Measurements from ENCODE around the gene RPL9.
"Not testable (repeated sequence)": the region's sequence is repeated elsewhere in the genome, so short reads cannot be mapped to it uniquely, and the experiment has no call there.

RPL9 gene

GRCh38 chr4:39480251-39480650, 21.5 kb upstream of the RPL9 start:
- Mint-ChIP-seq H3K36me3 (ENCODE audit: low read depth) (peaks cover 4% of the 10 kb centered on the region), H3K4me1 (ENCODE audit: low read depth) (no peaks in the 10 kb centered on the region), H3K27me3 (ENCODE audit: low read depth) (no peaks in the 10 kb centered on the region), H3K4me3 (no peak overlapping the region), H3K9me3 (peaks cover 3% of the 10 kb centered on the region), H3K27ac (no peak overlapping the region)

- H3K4me3 Mint-ChIP-seq, result no peak overlapping the region
- no peaks in the 10 kb centered on the region for H3K27me3 Mint-ChIP-seq (ENCODE audit: low read depth)
- no peaks in the 10 kb centered on the region for H3K9me3 Mint-ChIP-seq
- no peaks in the 10 kb centered on the region for H3K4me1 Mint-ChIP-seq (ENCODE audit: low read depth)
- H3K36me3 Mint-ChIP-seq (ENCODE audit: low read depth), result peaks cover 4% of the 10 kb centered on the region
- H3K27ac Mint-ChIP-seq, result no peak overlapping the region
Observed at GRCh38 chr4:39476187-39476895, 17.6 kb upstream of the RPL9 start.

GRCh38 chr4:39472396-39472795, 13.7 kb upstream of the RPL9 start:
- Mint-ChIP-seq H3K4me1 (ENCODE audit: low read depth) (peaks cover 3% of the 10 kb centered on the region), H3K27ac (no peak overlapping the region), H3K36me3 (ENCODE audit: low read depth) (peaks cover 4% of the 10 kb centered on the region), H3K27me3 (ENCODE audit: low read depth) (no peaks in the 10 kb centered on the region), H3K4me3 (no peak overlapping the region), H3K9me3 (no peaks in the 10 kb centered on the region)

GRCh38 chr4:39470402-39470801, 11.7 kb upstream of the RPL9 start:
- no peak overlapping the region for H3K4me3 Mint-ChIP-seq
- H3K4me1 Mint-ChIP-seq (ENCODE audit: low read depth), result peaks cover 3% of the 10 kb centered on the region
- no peak overlapping the region for H3K27ac Mint-ChIP-seq
- peaks cover 3% of the 10 kb centered on the region for H3K36me3 Mint-ChIP-seq (ENCODE audit: low read depth)
- no peaks in the 10 kb centered on the region for H3K9me3 Mint-ChIP-seq
- no peaks in the 10 kb centered on the region for H3K27me3 Mint-ChIP-seq (ENCODE audit: low read depth)

GRCh38 chr4:39469429-39470077, 10.8 kb upstream of the RPL9 start:
- no peaks in the 10 kb centered on the region for H3K9me3 Mint-ChIP-seq
- H3K36me3 Mint-ChIP-seq (ENCODE audit: low read depth), result peaks cover 8% of the 10 kb centered on the region
- peaks cover 8% of the 10 kb centered on the region for H3K4me1 Mint-ChIP-seq (ENCODE audit: low read depth)
- H3K27me3 Mint-ChIP-seq (ENCODE audit: low read depth), result no peaks in the 10 kb centered on the region
- no peak overlapping the region for H3K27ac Mint-ChIP-seq
- H3K4me3 Mint-ChIP-seq, result no peak overlapping the region

- Mint-ChIP-seq H3K9me3 (no peaks in the 10 kb centered on the region), H3K27ac (no peak overlapping the region), H3K27me3 (ENCODE audit: low read depth) (no peaks in the 10 kb centered on the region), H3K4me3 (no peak overlapping the region), H3K36me3 (ENCODE audit: low read depth) (peaks cover 13% of the 10 kb centered on the region), H3K4me1 (ENCODE audit: low read depth) (peaks cover 8% of the 10 kb centered on the region)
Observed at GRCh38 chr4:39467464-39467863, 8.7 kb upstream of the RPL9 start.

- Mint-ChIP-seq H3K4me1 (ENCODE audit: low read depth) (peaks cover 8% of the 10 kb centered on the region), H3K9me3 (no peaks in the 10 kb centered on the region), H3K27ac (no peak overlapping the region), H3K27me3 (ENCODE audit: low read depth) (no peaks in the 10 kb centered on the region), H3K36me3 (ENCODE audit: low read depth) (peaks cover 13% of the 10 kb centered on the region), H3K4me3 (no peak overlapping the region)
Observed at GRCh38 chr4:39466747-39467146, 8.0 kb upstream of the RPL9 start.

- Mint-ChIP-seq H3K4me3 (no peak overlapping the region), H3K27me3 (ENCODE audit: low read depth) (no peaks in the 10 kb centered on the region), H3K36me3 (ENCODE audit: low read depth) (peaks cover 13% of the 10 kb centered on the region), H3K9me3 (no peaks in the 10 kb centered on the region), H3K4me1 (ENCODE audit: low read depth) (peaks cover 18% of the 10 kb centered on the region), H3K27ac (peak overlapping the region; percentile 15)
Observed at GRCh38 chr4:39464886-39465501, 6.3 kb upstream of the RPL9 start.

- H3K27ac Mint-ChIP-seq, result peak overlapping the region; percentile 99
- peaks cover 50% of the 10 kb centered on the region for H3K4me1 Mint-ChIP-seq (ENCODE audit: low read depth)
- H3K27me3 Mint-ChIP-seq (ENCODE audit: low read depth); H3K9me3 Mint-ChIP-seq: not testable (repeated sequence)
- peaks cover 47% of the 10 kb centered on the region for H3K36me3 Mint-ChIP-seq (ENCODE audit: low read depth)
- peak overlapping the region; percentile 97 for H3K4me3 Mint-ChIP-seq
Observed at GRCh38 chr4:39458161-39458504, 589 bp downstream of the RPL9 start.

- Mint-ChIP-seq H3K36me3 (ENCODE audit: low read depth) (peaks cover 56% of the 10 kb centered on the region), H3K27me3 (ENCODE audit: low read depth) (no peaks in the 10 kb centered on the region), H3K4me3 (peak overlapping the region; percentile 97), H3K9me3 (no peaks in the 10 kb centered on the region), H3K4me1 (ENCODE audit: low read depth) (peaks cover 54% of the 10 kb centered on the region), H3K27ac (peak overlapping the region; percentile 67)
Observed at GRCh38 chr4:39456946-39457763, 1.6 kb downstream of the RPL9 start.

- Mint-ChIP-seq H3K4me1 (ENCODE audit: low read depth) (peaks cover 50% of the 10 kb centered on the region), H3K27ac (no peak overlapping the region), H3K9me3 (no peaks in the 10 kb centered on the region), H3K27me3 (ENCODE audit: low read depth) (no peaks in the 10 kb centered on the region), H3K4me3 (no peak overlapping the region), H3K36me3 (ENCODE audit: low read depth) (peaks cover 68% of the 10 kb centered on the region)
Observed at GRCh38 chr4:39455486-39455885, 3.2 kb downstream of the RPL9 start.

GRCh38 chr4:39453738-39454137, 5.0 kb downstream of the RPL9 start:
- Mint-ChIP-seq H3K27me3 (ENCODE audit: low read depth) (no peaks in the 10 kb centered on the region), H3K9me3 (no peaks in the 10 kb centered on the region), H3K4me3 (no peak overlapping the region), H3K36me3 (ENCODE audit: low read depth) (peaks cover 73% of the 10 kb centered on the region), H3K4me1 (ENCODE audit: low read depth) (peaks cover 44% of the 10 kb centered on the region), H3K27ac (no peak overlapping the region)

- Mint-ChIP-seq H3K4me1 (ENCODE audit: low read depth) (peaks cover 44% of the 10 kb centered on the region), H3K27ac (no peak overlapping the region), H3K27me3 (ENCODE audit: low read depth) (no peaks in the 10 kb centered on the region), H3K4me3 (no peak overlapping the region), H3K9me3 (no peaks in the 10 kb centered on the region), H3K36me3 (ENCODE audit: low read depth) (peaks cover 67% of the 10 kb centered on the region)
Observed at GRCh38 chr4:39452860-39453587, 5.7 kb downstream of the RPL9 start.

Measured in T-helper 1 cell treated with Interleukin-12 subunit alpha and Interleukin-12 subunit beta and Interleukin-4 antibody, amounts not matched to agents 30 μg/mL and 1 μg/mL, for 36 hours (primary cell).